Measurements from ENCODE around the gene KCNIP4.

KCNIP4 gene

GRCh38 chr4:20724915-20725314 lies 1223.7 kb downstream of the KCNIP4 start:
- WGBS (ENCODE audit: insufficient coverage, insufficient read length), result no CpG with 5 or more reads among the region's 6 CpGs

GRCh38 chr4:20723463-20723862 lies 1225.1 kb downstream of the KCNIP4 start:
- no peak for DNase-seq (ENCODE audit: low read depth, low spot score)

More at GRCh38 chr4:20724915-20725314, 1223.7 kb downstream of the KCNIP4 start:
- no peak for DNase-seq (ENCODE audit: low read depth, low spot score)
- no peaks in the 10 kb centered on the region for H3K27me3 ChIP-seq (ENCODE audit: control insufficient read depth, insufficient read depth, low read length)
- peaks cover 1% of the 10 kb centered on the region; the same call in 1 of the 2 replicates for H3K9me3 ChIP-seq (ENCODE audit: control insufficient read depth, insufficient read depth, low read length)
- no peaks in the 10 kb centered on the region for H3K4me1 ChIP-seq (ENCODE audit: control insufficient read depth, insufficient read depth, low read length)
- H3K36me3 ChIP-seq (ENCODE audit: control insufficient read depth, insufficient read depth, low read length), result peaks cover 5% of the 10 kb centered on the region; the same call in 1 of the 2 replicates
- no peak overlapping the region for H3K4me3 ChIP-seq (ENCODE audit: low read length)
- H3K27ac ChIP-seq (ENCODE audit: low read length), result no peak overlapping the region

GRCh38 chr4:20723019-20723418 lies 1225.6 kb downstream of the KCNIP4 start:
- Histone ChIP-seq H3K27me3 (ENCODE audit: control insufficient read depth, insufficient read depth, low read length) (no peaks in the 10 kb centered on the region), H3K36me3 (ENCODE audit: control insufficient read depth, insufficient read depth, low read length) (peaks cover 5% of the 10 kb centered on the region; the same call in 1 of the 2 replicates), H3K9me3 (ENCODE audit: control insufficient read depth, insufficient read depth, low read length) (peaks cover 1% of the 10 kb centered on the region; the same call in 1 of the 2 replicates), H3K4me1 (ENCODE audit: control insufficient read depth, insufficient read depth, low read length) (no peaks in the 10 kb centered on the region), H3K27ac (ENCODE audit: low read length) (no peak overlapping the region), H3K4me3 (ENCODE audit: low read length) (no peak overlapping the region)
- no CpG with 5 or more reads among the region's 3 CpGs for WGBS (ENCODE audit: insufficient coverage, insufficient read length)
- no peak for DNase-seq (ENCODE audit: low read depth, low spot score)

More at GRCh38 chr4:20723463-20723862, 1225.1 kb downstream of the KCNIP4 start:
- H3K27ac ChIP-seq (ENCODE audit: low read length), result no peak overlapping the region
- no peaks in the 10 kb centered on the region for H3K4me1 ChIP-seq (ENCODE audit: control insufficient read depth, insufficient read depth, low read length)
- no CpG with 5 or more reads among the region's 3 CpGs for WGBS (ENCODE audit: insufficient coverage, insufficient read length)
- no peaks in the 10 kb centered on the region for H3K27me3 ChIP-seq (ENCODE audit: control insufficient read depth, insufficient read depth, low read length)
- H3K4me3 ChIP-seq (ENCODE audit: low read length), result no peak overlapping the region
- peaks cover 1% of the 10 kb centered on the region; the same call in 1 of the 2 replicates for H3K9me3 ChIP-seq (ENCODE audit: control insufficient read depth, insufficient read depth, low read length)
- peaks cover 5% of the 10 kb centered on the region; the same call in 1 of the 2 replicates for H3K36me3 ChIP-seq (ENCODE audit: control insufficient read depth, insufficient read depth, low read length)

- no peaks in the 10 kb centered on the region for H3K9me3 ChIP-seq (ENCODE audit: control insufficient read depth, insufficient read depth, low read length)
- H3K27me3 ChIP-seq (ENCODE audit: control insufficient read depth, insufficient read depth, low read length), result no peaks in the 10 kb centered on the region
- no peak for DNase-seq (ENCODE audit: low read depth, low spot score)
- H3K36me3 ChIP-seq (ENCODE audit: control insufficient read depth, insufficient read depth, low read length), result no peaks in the 10 kb centered on the region; the same call in 1 of the 2 replicates
- H3K4me1 ChIP-seq (ENCODE audit: control insufficient read depth, insufficient read depth, low read length), result no peaks in the 10 kb centered on the region
- H3K27ac ChIP-seq (ENCODE audit: low read length), result no peak overlapping the region
- no CpG with 5 or more reads among the region's 2 CpGs for WGBS (ENCODE audit: insufficient coverage, insufficient read length)
- H3K4me3 ChIP-seq (ENCODE audit: low read length), result no peak overlapping the region
Measured at GRCh38 chr4:20711335-20711734, 1237.2 kb downstream of the KCNIP4 start.

GRCh38 chr4:20700007-20700761 lies 1248.4 kb downstream of the KCNIP4 start, which contains the start of gene PACRGL:
Gene PACRGL, plus strand, starts transcription at chr4:20700458. Its CDS starts 4,024 bp downstream, at chr4:20704482.
- H3K4me3 ChIP-seq (ENCODE audit: low read length), result peak within 1 kb of the TSS; percentile 83
- H3K27ac ChIP-seq (ENCODE audit: low read length), result no peak within 1 kb of the TSS
- H3K4me1 ChIP-seq (ENCODE audit: control insufficient read depth, insufficient read depth, low read length), result no peaks in the 10 kb centered on the region
- H3K27me3 ChIP-seq (ENCODE audit: control insufficient read depth, insufficient read depth, low read length), result no peaks in the 10 kb centered on the region
- WGBS (ENCODE audit: insufficient coverage, insufficient read length), result no CpG with 5 or more reads among the region's 60 CpGs
- H3K9me3 ChIP-seq (ENCODE audit: control insufficient read depth, insufficient read depth, low read length), result no peaks in the 10 kb centered on the region
- H3K36me3 ChIP-seq (ENCODE audit: control insufficient read depth, insufficient read depth, low read length), result peaks cover 6% of the 10 kb centered on the region; the same call in 1 of the 2 replicates
- DNase-seq (ENCODE audit: low read depth, low spot score), result peak; percentile 84

GRCh38 chr4:20698820-20699219 lies 1249.8 kb downstream of the KCNIP4 start:
- H3K27me3 ChIP-seq (ENCODE audit: control insufficient read depth, insufficient read depth, low read length), result no peaks in the 10 kb centered on the region
- no CpG with 5 or more reads among the region's 4 CpGs for WGBS (ENCODE audit: insufficient coverage, insufficient read length)
- H3K27ac ChIP-seq (ENCODE audit: low read length), result no peak overlapping the region
- H3K36me3 ChIP-seq (ENCODE audit: control insufficient read depth, insufficient read depth, low read length), result no peaks in the 10 kb centered on the region
- H3K9me3 ChIP-seq (ENCODE audit: control insufficient read depth, insufficient read depth, low read length), result no peaks in the 10 kb centered on the region
- H3K4me3 ChIP-seq (ENCODE audit: low read length), result no peak overlapping the region
- H3K4me1 ChIP-seq (ENCODE audit: control insufficient read depth, insufficient read depth, low read length), result no peaks in the 10 kb centered on the region
- DNase-seq (ENCODE audit: low read depth, low spot score), result no peak

GRCh38 chr4:20698382-20698781 lies 1250.2 kb downstream of the KCNIP4 start:
- DNase-seq (ENCODE audit: low read depth, low spot score), result no peak
- H3K36me3 ChIP-seq (ENCODE audit: control insufficient read depth, insufficient read depth, low read length), result no peaks in the 10 kb centered on the region
- H3K9me3 ChIP-seq (ENCODE audit: control insufficient read depth, insufficient read depth, low read length), result no peaks in the 10 kb centered on the region
- H3K4me3 ChIP-seq (ENCODE audit: low read length), result no peak overlapping the region
- H3K27me3 ChIP-seq (ENCODE audit: control insufficient read depth, insufficient read depth, low read length), result no peaks in the 10 kb centered on the region
- no peaks in the 10 kb centered on the region for H3K4me1 ChIP-seq (ENCODE audit: control insufficient read depth, insufficient read depth, low read length)
- H3K27ac ChIP-seq (ENCODE audit: low read length), result no peak overlapping the region
- no CpG with 5 or more reads among the region's 4 CpGs for WGBS (ENCODE audit: insufficient coverage, insufficient read length)

- Histone ChIP-seq H3K36me3 (ENCODE audit: control insufficient read depth, insufficient read depth, low read length) (no peaks in the 10 kb centered on the region), H3K9me3 (ENCODE audit: control insufficient read depth, insufficient read depth, low read length) (no peaks in the 10 kb centered on the region), H3K4me3 (ENCODE audit: low read length) (no peak overlapping the region), H3K4me1 (ENCODE audit: control insufficient read depth, insufficient read depth, low read length) (no peaks in the 10 kb centered on the region), H3K27me3 (ENCODE audit: control insufficient read depth, insufficient read depth, low read length) (no peaks in the 10 kb centered on the region), H3K27ac (ENCODE audit: low read length) (no peak overlapping the region)
- no peak for DNase-seq (ENCODE audit: low read depth, low spot score)
- WGBS (ENCODE audit: insufficient coverage, insufficient read length), result no CpG with 5 or more reads among the region's 1 CpG
Measured at GRCh38 chr4:20696815-20697214, 1251.8 kb downstream of the KCNIP4 start.

- DNase-seq (ENCODE audit: low read depth, low spot score), result no peak
- Histone ChIP-seq H3K27me3 (ENCODE audit: control insufficient read depth, insufficient read depth, low read length) (no peaks in the 10 kb centered on the region; the same call in 1 of the 2 replicates), H3K27ac (ENCODE audit: low read length) (no peak overlapping the region), H3K4me1 (ENCODE audit: control insufficient read depth, insufficient read depth, low read length) (no peaks in the 10 kb centered on the region; the same call in 1 of the 2 replicates), H3K4me3 (ENCODE audit: low read length) (no peak overlapping the region), H3K9me3 (ENCODE audit: control insufficient read depth, insufficient read depth, low read length) (no peaks in the 10 kb centered on the region), H3K36me3 (ENCODE audit: control insufficient read depth, insufficient read depth, low read length) (no peaks in the 10 kb centered on the region)
- no CpG with 5 or more reads among the region's 3 CpGs for WGBS (ENCODE audit: insufficient coverage, insufficient read length)
Measured at GRCh38 chr4:20687864-20688263, 1260.7 kb downstream of the KCNIP4 start.

- WGBS (ENCODE audit: insufficient coverage, insufficient read length), result no CpG with 5 or more reads among the region's 6 CpGs
- Histone ChIP-seq H3K36me3 (ENCODE audit: control insufficient read depth, insufficient read depth, low read length) (no peaks in the 10 kb centered on the region), H3K9me3 (ENCODE audit: control insufficient read depth, insufficient read depth, low read length) (no peaks in the 10 kb centered on the region), H3K27ac (ENCODE audit: low read length) (no peak overlapping the region), H3K27me3 (ENCODE audit: control insufficient read depth, insufficient read depth, low read length) (no peaks in the 10 kb centered on the region; the same call in 1 of the 2 replicates), H3K4me1 (ENCODE audit: control insufficient read depth, insufficient read depth, low read length) (no peaks in the 10 kb centered on the region; the same call in 1 of the 2 replicates), H3K4me3 (ENCODE audit: low read length) (no peak overlapping the region)
- DNase-seq (ENCODE audit: low read depth, low spot score), result no peak
Measured at GRCh38 chr4:20684852-20685763, 1263.5 kb downstream of the KCNIP4 start.
